ENCODE data around the gene STK32A.

GRCh38 chr5:147327421-147327820 is 92.6 kb downstream of the STK32A start:
- no peak for TF ChIP-seq CTCF (IDR thresholded peaks at IDR 0.05)
- TF ChIP-seq POLR2A (IDR thresholded peaks at IDR 0.05; ENCODE audit: low read length), result no peak
- no peak for TF ChIP-seq CBX2 (IDR thresholded peaks at IDR 0.05; ENCODE audit: borderline replicate concordance, low read depth)
- TF ChIP-seq, protein P1, sequence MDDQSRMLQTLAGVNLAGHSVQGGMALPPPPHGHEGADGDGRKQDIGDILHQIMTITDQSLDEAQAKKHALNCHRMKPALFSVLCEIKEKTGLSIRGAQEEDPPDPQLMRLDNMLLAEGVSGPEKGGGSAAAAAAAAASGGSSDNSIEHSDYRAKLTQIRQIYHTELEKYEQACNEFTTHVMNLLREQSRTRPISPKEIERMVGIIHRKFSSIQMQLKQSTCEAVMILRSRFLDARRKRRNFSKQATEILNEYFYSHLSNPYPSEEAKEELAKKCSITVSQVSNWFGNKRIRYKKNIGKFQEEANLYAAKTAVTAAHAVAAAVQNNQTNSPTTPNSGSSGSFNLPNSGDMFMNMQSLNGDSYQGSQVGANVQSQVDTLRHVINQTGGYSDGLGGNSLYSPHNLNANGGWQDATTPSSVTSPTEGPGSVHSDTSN (IDR thresholded peaks at IDR 0.05), result no peak
- no peak for TF ChIP-seq HDAC2 (IDR thresholded peaks at IDR 0.05)
- no peak for TF ChIP-seq MYC (IDR thresholded peaks at IDR 0.05; ENCODE audit: borderline replicate concordance, low read length)
- no peak for TF ChIP-seq REST (IDR thresholded peaks at IDR 0.05)
- no peak for TF ChIP-seq KDM1A (IDR thresholded peaks at IDR 0.05; ENCODE audit: low read depth)
- TF ChIP-seq ELK1 (IDR thresholded peaks at IDR 0.05; ENCODE audit: low read depth, low read length), result no peak

All from A549 (cell line).